Measurements from ENCODE around the gene ALG12. TPM values are rescaled to one million over a fixed set of nuclear protein-coding genes. Genes with fewer than 3 reads are reported as not detected.

The ALG12 gene
- total and polyA plus RNA-seq, 2 of the 13 experiments (the other 11 are each of a cell fraction or from before 2014, with no cell fraction given): 7.8 to 15.8 TPM

- TF ChIP-seq PAWR (CRISPR knock-in tag; IDR thresholded peaks at IDR 0.05; ENCODE audit: borderline replicate concordance) (no peak), ZNF557 (CRISPR knock-in tag; IDR thresholded peaks at IDR 0.05) (no peak), ZBTB14 (CRISPR knock-in tag; IDR thresholded peaks at IDR 0.05) (no peak), SAP130 (CRISPR knock-in tag; IDR thresholded peaks at IDR 0.05; ENCODE audit: low read depth) (peak; percentile 78), DMTF1 (CRISPR knock-in tag; IDR thresholded peaks at IDR 0.05) (no peak), RXRB (CRISPR knock-in tag; IDR thresholded peaks at IDR 0.05; ENCODE audit: borderline replicate concordance) (peak; percentile 66; the same call in 1 of the 2 replicates), NRL (CRISPR knock-in tag; IDR thresholded peaks at IDR 0.05; ENCODE audit: borderline replicate concordance) (peak; percentile 37; the same call in 1 of the 2 replicates), TAF1 (CRISPR knock-in tag; IDR thresholded peaks at IDR 0.05) (peak; percentile 76), SOX6 (IDR thresholded peaks at IDR 0.05) (no peak), SOX6 (CRISPR knock-in tag; IDR thresholded peaks at IDR 0.05) (0 out of 2 replicates have a peak, but pooled peaks have one; percentile 19), GABPB1 (CRISPR knock-in tag; IDR thresholded peaks at IDR 0.05) (peak; percentile 60; the same call in 1 of the 2 replicates), ZNF773 (CRISPR knock-in tag; IDR thresholded peaks at IDR 0.05; ENCODE audit: borderline replicate concordance) (no peak), BRF2 (CRISPR knock-in tag; IDR thresholded peaks at IDR 0.05) (no peak), MBD4 (IDR thresholded peaks at IDR 0.05; ENCODE audit: borderline replicate concordance, low read length) (no peak), FOXK2 (IDR thresholded peaks at IDR 0.05) (0 out of 2 replicates have a peak, but pooled peaks have one; percentile 9), ZNF598 (CRISPR knock-in tag; IDR thresholded peaks at IDR 0.05; ENCODE audit: borderline replicate concordance) (no peak), FOXK1 (CRISPR knock-in tag; IDR thresholded peaks at IDR 0.05; ENCODE audit: borderline replicate concordance, low read depth) (peak; percentile 12; the same call in 1 of the 2 replicates), ZNF17 (CRISPR knock-in tag; IDR thresholded peaks at IDR 0.05) (no peak), ZNF44 (CRISPR knock-in tag; IDR thresholded peaks at IDR 0.05) (no peak)
- TF ChIP-seq, protein P1, sequence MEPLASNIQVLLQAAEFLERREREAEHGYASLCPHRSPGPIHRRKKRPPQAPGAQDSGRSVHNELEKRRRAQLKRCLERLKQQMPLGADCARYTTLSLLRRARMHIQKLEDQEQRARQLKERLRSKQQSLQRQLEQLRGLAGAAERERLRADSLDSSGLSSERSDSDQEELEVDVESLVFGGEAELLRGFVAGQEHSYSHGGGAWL (CRISPR knock-in tag; IDR thresholded peaks at IDR 0.05): peak; percentile 70
- TF ChIP-seq, protein P2, sequence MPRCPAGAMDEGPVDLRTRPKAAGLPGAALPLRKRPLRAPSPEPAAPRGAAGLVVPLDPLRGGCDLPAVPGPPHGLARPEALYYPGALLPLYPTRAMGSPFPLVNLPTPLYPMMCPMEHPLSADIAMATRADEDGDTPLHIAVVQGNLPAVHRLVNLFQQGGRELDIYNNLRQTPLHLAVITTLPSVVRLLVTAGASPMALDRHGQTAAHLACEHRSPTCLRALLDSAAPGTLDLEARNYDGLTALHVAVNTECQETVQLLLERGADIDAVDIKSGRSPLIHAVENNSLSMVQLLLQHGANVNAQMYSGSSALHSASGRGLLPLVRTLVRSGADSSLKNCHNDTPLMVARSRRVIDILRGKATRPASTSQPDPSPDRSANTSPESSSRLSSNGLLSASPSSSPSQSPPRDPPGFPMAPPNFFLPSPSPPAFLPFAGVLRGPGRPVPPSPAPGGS (CRISPR knock-in tag; IDR thresholded peaks at IDR 0.05): no peak; the same call in 1 of the 2 replicates
- TF ChIP-seq, protein P3, sequence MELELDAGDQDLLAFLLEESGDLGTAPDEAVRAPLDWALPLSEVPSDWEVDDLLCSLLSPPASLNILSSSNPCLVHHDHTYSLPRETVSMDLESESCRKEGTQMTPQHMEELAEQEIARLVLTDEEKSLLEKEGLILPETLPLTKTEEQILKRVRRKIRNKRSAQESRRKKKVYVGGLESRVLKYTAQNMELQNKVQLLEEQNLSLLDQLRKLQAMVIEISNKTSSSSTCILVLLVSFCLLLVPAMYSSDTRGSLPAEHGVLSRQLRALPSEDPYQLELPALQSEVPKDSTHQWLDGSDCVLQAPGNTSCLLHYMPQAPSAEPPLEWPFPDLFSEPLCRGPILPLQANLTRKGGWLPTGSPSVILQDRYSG (CRISPR knock-in tag; IDR thresholded peaks at IDR 0.05): no peak
Observed at GRCh38 chr22:49942565-49943404, 24.5 kb upstream of the ALG12 start (continued).
